ENCODE measurements around the gene SPACA7.

DNA sequence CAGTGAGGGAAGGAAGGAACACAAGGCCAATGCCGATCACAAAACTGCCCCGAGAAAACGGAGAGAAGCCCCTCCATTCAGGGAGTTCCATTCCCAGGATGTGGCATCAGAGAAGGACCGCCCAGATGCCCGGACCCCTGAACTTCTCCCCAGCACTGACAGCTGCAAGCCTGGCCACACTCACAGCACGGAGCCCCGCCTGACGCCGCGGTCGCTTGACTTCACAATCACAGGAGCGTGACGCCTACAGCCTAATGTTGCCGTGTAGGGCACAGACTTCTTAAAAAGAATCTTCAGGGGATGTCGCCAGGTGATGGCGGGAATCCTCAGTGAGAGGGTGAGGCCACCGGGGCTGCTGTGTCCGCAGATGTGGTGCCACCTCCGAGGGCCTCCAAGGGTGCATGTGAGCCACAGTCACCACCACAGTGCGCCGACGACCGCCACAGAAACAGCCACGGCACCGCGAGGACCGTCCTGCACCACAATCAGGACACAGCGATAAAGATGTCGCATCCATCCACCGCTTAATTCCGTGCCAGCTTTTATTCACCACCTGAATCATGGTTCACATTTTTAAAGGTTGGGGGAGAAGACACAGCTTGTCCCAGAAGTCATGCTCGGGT lies 77.2 kb downstream of the SPACA7 start:
- TF ChIP-seq, protein P1, sequence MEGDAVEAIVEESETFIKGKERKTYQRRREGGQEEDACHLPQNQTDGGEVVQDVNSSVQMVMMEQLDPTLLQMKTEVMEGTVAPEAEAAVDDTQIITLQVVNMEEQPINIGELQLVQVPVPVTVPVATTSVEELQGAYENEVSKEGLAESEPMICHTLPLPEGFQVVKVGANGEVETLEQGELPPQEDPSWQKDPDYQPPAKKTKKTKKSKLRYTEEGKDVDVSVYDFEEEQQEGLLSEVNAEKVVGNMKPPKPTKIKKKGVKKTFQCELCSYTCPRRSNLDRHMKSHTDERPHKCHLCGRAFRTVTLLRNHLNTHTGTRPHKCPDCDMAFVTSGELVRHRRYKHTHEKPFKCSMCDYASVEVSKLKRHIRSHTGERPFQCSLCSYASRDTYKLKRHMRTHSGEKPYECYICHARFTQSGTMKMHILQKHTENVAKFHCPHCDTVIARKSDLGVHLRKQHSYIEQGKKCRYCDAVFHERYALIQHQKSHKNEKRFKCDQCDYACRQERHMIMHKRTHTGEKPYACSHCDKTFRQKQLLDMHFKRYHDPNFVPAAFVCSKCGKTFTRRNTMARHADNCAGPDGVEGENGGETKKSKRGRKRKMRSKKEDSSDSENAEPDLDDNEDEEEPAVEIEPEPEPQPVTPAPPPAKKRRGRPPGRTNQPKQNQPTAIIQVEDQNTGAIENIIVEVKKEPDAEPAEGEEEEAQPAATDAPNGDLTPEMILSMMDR (IDR thresholded peaks at IDR 0.05; ENCODE audit: insufficient read depth, low read length, poor library complexity, severe bottlenecking) = no peak
- no peak for TF ChIP-seq EZH2phosphoT487 (conservative IDR thresholded peaks at IDR 0.05; ENCODE audit: low read length)

Data from SU-DHL-6 (cell line).